Loucy (cell line): ENCODE results near the gene SLC6A19.

Experiments
- CTCF ChIP-seq: fragments of 200-600 bp; sonication (generic); conservative IDR thresholded peaks from 2 replicates; pipeline ENCODE4 v1.5.1; 2014; ENCODE audit warnings: mild to moderate bottlenecking, antibody characterized with exemption, low read length
- EZH2phosphoT487 ChIP-seq: fragments of 200-600 bp; IDR thresholded peaks from 2 replicates; pipeline ENCODE4 v1.6.1; 2018; ENCODE audit warnings: antibody characterized with exemption, mild to moderate bottlenecking, moderate library complexity, borderline replicate concordance

GRCh38 chr5:1184481-1184880 is 16.9 kb upstream of the SLC6A19 start:
- TF ChIP-seq CTCF = no peak
- no peak for TF ChIP-seq EZH2phosphoT487
